Activated CD4-positive, alpha-beta T cell treated with anti-CD3 and anti-CD28 coated beads for 36 hours (primary cell): ENCODE data around the gene GRM1. TPM values are rescaled to one million over a fixed set of nuclear protein-coding genes. Genes with fewer than 3 reads are reported as not detected.

Source experiments
- ATAC-seq: fragments of 200-7000 bp; cut with Tn5 transposase; one replicate; pipeline ENCODE4 v1.10.0; 2021; ENCODE audit warnings: mild to moderate bottlenecking, moderate library complexity
- CTCF ChIA-PET: fragments of 350-600 bp; sonication (Branson Sonifier 250); formaldehyde crosslinking; loops from one replicate; lab custom pipeline; 2021; ENCODE audit warnings: antibody characterized with exemption; lab: Charles Lee
- POLR2A ChIA-PET: fragments of 350-600 bp; sonication (Branson Sonifier 250); formaldehyde crosslinking; loops from one replicate; lab custom pipeline; 2021; ENCODE audit warnings: antibody characterized with exemption, inconsistent platforms; lab: Charles Lee
- DNase-seq: peaks from one replicate; pipeline ENCODE4 v3.0.0-alpha.2; 2020
- H3K27ac Mint-ChIP-seq: one replicate; pipeline ENCODE4 v1.8.0; 2021; ENCODE audit warnings: mixed read lengths
- H3K27me3 Mint-ChIP-seq: one replicate; pipeline ENCODE4 v1.8.0; 2021; ENCODE audit warnings: mixed read lengths
- H3K36me3 Mint-ChIP-seq: one replicate; pipeline ENCODE4 v1.8.0; 2021; ENCODE audit warnings: low read depth, mixed read lengths
- H3K4me1 Mint-ChIP-seq: one replicate; pipeline ENCODE4 v1.8.0; 2021; ENCODE audit warnings: mixed read lengths
- H3K4me3 Mint-ChIP-seq: one replicate; pipeline ENCODE4 v1.8.0; 2021; ENCODE audit warnings: mild to moderate bottlenecking, moderate library complexity, mixed read lengths
- H3K9me3 Mint-ChIP-seq: one replicate; pipeline ENCODE4 v1.8.0; 2021; ENCODE audit warnings: low read depth, mixed read lengths
- intact Hi-C, 2 experiments: fragments of 100-400 bp; cut with DNase I in 1 of 2; cut with micrococcal nuclease in 1 of 2; formaldehyde crosslinking; loops; one replicate each; pipeline versions ENCODE4 v1.14.2 to v1.15.1; 2022 to 2024; cut with DNase I, micrococcal nuclease
- total RNA-seq, 2 experiments: library from RNA; stranded (reverse); gene quantifications; one replicate each; pipeline ENCODE4 v1.2.3, GENCODE V29; 2021

Gene GRM1
- total RNA-seq, 2 experiments from 2014 or later, result not detected

DNA sequence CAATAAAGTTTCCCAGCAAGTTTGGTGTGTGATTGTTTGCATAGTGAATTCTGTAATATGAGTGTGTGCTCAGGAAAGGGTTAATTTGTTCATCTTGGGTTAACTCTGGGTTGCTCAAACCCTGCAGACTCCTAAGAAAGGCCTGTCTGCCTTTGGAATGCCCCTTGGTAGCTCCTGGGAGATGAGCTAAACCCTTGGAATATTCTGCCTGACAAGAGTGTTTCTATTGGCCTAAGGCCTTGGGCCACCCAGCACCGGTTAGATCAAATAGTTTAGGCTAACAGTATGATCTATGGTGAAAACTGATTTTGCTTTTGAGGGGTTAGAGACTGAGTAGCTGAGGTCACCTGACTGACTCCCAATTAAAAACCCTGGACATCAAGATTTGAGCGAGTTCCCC lies 248.3 kb downstream of the GRM1 start:
- no peaks in the 10 kb centered on the region for H3K36me3 Mint-ChIP-seq
- intact Hi-C loops, result no loop called here
- ATAC-seq (no peak), DNase-seq (no peak)
- CTCF ChIA-PET, result no interaction called here
- H3K27me3 Mint-ChIP-seq, result no peaks in the 10 kb centered on the region
- no peak overlapping the region for H3K4me3 Mint-ChIP-seq
- H3K4me1 Mint-ChIP-seq, result no peaks in the 10 kb centered on the region
- POLR2A ChIA-PET, result no interaction called here
- no peak overlapping the region for H3K27ac Mint-ChIP-seq
- no peaks in the 10 kb centered on the region for H3K9me3 Mint-ChIP-seq

DNA sequence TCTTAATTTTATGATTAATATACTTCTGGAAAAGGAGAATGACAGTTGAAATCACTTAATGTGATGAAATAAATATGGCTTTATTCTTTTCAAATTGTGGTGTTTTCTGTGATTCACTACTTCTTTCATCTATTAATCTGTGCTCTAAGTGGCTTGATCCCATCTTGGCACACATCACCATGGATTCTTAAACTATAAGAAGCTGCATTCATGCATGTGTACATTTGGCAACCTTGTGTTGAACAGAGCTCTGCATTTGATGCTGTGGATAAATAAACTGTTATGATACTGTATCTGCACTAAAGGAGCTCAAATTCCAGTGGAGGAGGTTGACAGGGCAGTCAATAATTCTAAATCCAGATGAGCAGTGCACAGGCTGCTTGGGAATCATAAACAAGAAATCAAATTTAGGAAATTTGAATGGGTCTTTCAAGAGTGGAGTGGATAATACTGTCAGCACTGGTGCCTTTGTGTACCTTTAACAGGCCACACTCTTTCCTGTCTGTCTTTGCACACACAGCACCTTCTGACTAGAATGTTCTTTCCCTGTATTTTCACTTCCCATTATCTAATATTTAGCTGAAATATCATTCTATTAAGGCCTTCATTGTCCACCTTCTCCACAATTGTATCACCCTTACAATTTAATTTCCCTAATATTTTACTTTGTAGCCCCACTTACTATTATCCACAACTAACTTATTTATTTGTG lies 252.9 kb downstream of the GRM1 start:
- H3K36me3 Mint-ChIP-seq, result no peaks in the 10 kb centered on the region
- intact Hi-C loops, result no loop called here
- no peaks in the 10 kb centered on the region for H3K4me1 Mint-ChIP-seq
- no peak overlapping the region for H3K4me3 Mint-ChIP-seq
- no peaks in the 10 kb centered on the region for H3K27me3 Mint-ChIP-seq
- DNase-seq (no peak), ATAC-seq (no peak)
- H3K27ac Mint-ChIP-seq, result no peak overlapping the region
- POLR2A ChIA-PET, result no interaction called here
- CTCF ChIA-PET, result no interaction called here
- H3K9me3 Mint-ChIP-seq, result no peaks in the 10 kb centered on the region

DNA sequence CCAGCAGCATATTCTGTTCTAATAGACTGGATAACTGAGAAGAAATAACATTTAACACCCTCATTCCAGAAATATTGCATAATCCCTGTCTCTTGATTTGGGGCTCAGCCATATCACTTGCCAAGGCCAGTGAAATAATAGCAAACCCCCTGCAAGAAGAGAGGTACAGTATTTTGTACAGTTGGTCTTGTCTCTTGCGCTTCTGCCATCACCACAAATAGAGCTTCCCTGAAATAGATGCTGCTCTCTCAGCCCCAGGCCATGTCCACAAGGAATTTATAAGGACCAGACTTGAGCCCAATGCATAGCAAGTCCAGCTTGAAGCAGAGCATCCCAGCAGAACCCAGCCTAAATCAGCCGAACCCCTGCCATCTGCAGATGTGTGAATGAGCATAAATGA lies 254.0 kb downstream of the GRM1 start:
- Mint-ChIP-seq H3K36me3 (no peaks in the 10 kb centered on the region), H3K4me3 (no peak overlapping the region), H3K27me3 (peaks cover under 1% of the 10 kb centered on the region), H3K27ac (no peak overlapping the region), H3K9me3 (no peaks in the 10 kb centered on the region), H3K4me1 (no peaks in the 10 kb centered on the region)
- ChIA-PET POLR2A (no interaction called here), CTCF (no interaction called here)
- no peak for ATAC-seq
- DNase-seq, result no peak
- intact Hi-C loops, result no loop called here

DNA sequence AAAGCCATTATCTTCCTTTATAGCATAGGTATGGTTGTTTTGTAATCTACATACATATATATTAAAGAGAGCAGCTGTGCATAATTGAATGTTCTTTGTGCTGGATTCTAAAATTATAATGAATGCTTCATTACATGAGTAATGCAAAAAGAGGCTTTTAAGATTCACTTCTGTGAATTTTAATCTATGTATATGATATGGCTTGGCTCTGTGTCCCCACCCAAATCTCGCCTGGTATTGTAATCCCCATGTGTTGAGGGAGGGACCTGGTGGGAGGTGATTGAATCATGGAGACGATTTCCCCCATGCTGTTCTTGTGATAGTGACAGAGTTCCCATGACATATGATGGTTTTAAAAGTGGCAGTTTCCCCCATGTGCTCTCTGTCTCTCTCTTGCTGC lies 255.4 kb downstream of the GRM1 start:
- intact Hi-C loops, result no loop called here
- H3K27ac Mint-ChIP-seq, result no peak overlapping the region
- H3K27me3 Mint-ChIP-seq, result peaks cover 2% of the 10 kb centered on the region
- H3K4me1 Mint-ChIP-seq, result no peaks in the 10 kb centered on the region
- H3K36me3 Mint-ChIP-seq, result no peaks in the 10 kb centered on the region
- DNase-seq (no peak), ATAC-seq (no peak)
- ChIA-PET POLR2A (no interaction called here), CTCF (no interaction called here)
- no peaks in the 10 kb centered on the region for H3K9me3 Mint-ChIP-seq
- no peak overlapping the region for H3K4me3 Mint-ChIP-seq

DNA sequence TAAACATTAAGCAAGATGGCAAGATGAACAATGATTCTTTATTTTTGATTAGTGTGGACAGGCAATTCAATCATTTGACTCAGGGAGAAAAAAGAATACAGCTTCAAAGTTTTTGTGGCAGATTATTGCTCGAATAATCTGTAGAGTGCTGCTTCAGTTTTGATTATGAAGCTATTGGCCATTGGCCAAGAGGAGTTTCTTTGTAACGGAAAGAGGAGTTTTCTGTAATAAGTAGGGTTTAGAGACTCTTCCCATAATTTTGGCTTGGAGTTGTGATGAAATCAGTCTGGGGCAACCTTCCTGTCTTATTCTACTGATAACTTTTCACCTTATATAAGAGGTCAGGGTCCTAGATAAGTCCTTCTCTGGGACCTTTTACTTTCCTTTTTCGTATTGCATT lies 258.1 kb downstream of the GRM1 start:
- ATAC-seq (no peak), DNase-seq (no peak)
- Mint-ChIP-seq H3K9me3 (no peaks in the 10 kb centered on the region), H3K27ac (no peak overlapping the region), H3K27me3 (peaks cover 6% of the 10 kb centered on the region), H3K36me3 (no peaks in the 10 kb centered on the region), H3K4me3 (no peak overlapping the region), H3K4me1 (no peaks in the 10 kb centered on the region)
- CTCF ChIA-PET, result no interaction called here
- POLR2A ChIA-PET, result no interaction called here
- intact Hi-C loops, result no loop called here

DNA sequence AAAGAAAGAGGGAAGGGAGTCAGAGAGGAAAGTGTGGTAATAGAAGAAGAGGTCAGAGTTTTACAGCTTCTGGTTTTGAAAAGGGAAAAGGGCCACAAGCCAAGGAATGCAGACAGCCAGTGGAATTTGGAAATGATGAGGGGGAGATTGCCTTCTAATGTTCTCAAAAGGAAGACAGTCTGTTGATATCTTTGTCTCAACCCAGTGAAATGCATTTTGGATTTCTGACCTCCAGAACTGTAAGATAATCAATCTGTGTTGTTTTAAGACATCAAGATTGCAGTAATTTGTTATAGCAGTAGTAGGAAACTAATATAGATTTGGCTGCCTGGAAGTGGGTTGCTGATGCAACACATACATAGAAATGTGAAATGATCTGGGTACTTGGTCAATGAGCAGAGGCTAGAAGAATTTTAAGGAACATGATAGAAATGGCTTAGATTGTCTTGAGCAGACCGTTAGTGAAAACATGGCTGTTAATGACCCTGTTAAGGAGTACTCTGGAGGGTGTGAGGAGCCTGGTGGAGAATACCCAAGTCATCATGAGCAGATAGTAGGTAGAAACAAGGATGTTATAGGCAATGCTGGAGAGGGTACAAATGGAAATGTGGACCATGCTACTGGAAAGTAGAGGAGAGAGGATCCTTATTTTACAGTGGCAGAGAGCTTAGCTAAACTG lies 259.0 kb downstream of the GRM1 start:
- Mint-ChIP-seq H3K36me3 (no peaks in the 10 kb centered on the region), H3K4me1 (no peaks in the 10 kb centered on the region), H3K27ac (no peak overlapping the region), H3K4me3 (no peak overlapping the region), H3K27me3 (peaks cover 6% of the 10 kb centered on the region), H3K9me3 (no peaks in the 10 kb centered on the region)
- POLR2A ChIA-PET, result no interaction called here
- no peak for ATAC-seq
- CTCF ChIA-PET, result no interaction called here
- DNase-seq, result no peak
- intact Hi-C loops, result no loop called here

DNA sequence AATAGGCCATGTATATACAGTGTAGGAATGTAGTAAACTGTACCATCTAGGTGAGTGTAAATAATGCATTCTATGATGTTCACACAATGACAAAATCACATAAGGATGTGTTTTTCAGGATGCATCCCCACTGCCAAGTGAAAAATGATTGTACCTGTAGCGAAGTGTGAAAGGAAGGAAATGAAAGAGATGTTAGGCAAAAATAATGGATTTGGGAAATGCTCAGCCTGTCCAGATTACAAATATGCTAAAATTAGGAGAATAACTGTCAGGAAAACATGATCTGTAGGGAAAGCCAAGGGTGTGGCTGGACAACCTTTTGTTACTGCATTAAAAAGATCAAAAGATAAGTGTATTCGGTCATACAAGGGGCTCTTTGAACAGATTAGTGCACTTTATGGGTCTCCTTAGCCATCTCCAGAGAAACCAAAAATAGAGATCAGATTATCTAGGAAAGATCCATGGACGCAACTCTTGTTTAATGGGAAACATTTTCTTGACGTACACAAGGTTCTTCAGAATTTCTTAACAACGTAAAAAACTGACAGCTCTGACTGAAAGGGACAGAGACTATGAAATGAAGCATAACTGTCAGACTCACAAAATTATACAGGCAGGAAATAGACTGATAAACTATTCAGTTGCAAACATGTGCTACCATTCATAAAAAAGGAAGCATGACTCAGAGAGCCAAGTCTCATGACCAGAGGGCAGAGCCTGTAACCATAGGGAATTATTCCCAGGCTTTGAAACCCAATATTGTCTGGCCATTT lies 261.1 kb downstream of the GRM1 start:
- Mint-ChIP-seq H3K4me1 (no peaks in the 10 kb centered on the region), H3K9me3 (no peaks in the 10 kb centered on the region), H3K27ac (no peak overlapping the region), H3K36me3 (no peaks in the 10 kb centered on the region), H3K27me3 (peaks cover 6% of the 10 kb centered on the region), H3K4me3 (no peak overlapping the region)
- no peak for DNase-seq
- intact Hi-C loops, result no loop called here
- ChIA-PET POLR2A (no interaction called here), CTCF (interaction anchor here (0.6 kb wide), 1 partner anchor 70 kb away, joined by 3 read pairs; no protein-coding TSS in a partner anchor)
- no peak for ATAC-seq

DNA sequence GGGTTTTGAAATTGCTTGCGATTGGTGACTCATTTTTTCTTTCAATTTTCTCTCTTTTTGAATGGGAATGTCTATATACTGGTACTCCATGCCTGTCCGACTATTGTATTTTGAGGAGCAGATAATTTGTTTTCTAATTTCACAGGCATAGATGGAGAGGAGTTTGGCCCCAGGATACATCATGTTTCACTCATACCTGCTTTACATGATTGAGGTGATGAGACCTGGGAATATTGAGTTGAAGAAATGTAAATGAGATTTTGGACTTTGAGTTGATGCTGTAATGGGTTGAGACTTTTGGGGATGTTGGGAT lies 261.7 kb downstream of the GRM1 start:
- ChIA-PET CTCF (no interaction called here), POLR2A (no interaction called here)
- no peak overlapping the region for H3K27ac Mint-ChIP-seq
- no peak overlapping the region for H3K4me3 Mint-ChIP-seq
- DNase-seq (no peak), ATAC-seq (no peak)
- no peaks in the 10 kb centered on the region for H3K9me3 Mint-ChIP-seq
- intact Hi-C loops, result no loop called here
- no peaks in the 10 kb centered on the region for H3K36me3 Mint-ChIP-seq
- H3K4me1 Mint-ChIP-seq, result no peaks in the 10 kb centered on the region
- peaks cover 6% of the 10 kb centered on the region for H3K27me3 Mint-ChIP-seq

DNA sequence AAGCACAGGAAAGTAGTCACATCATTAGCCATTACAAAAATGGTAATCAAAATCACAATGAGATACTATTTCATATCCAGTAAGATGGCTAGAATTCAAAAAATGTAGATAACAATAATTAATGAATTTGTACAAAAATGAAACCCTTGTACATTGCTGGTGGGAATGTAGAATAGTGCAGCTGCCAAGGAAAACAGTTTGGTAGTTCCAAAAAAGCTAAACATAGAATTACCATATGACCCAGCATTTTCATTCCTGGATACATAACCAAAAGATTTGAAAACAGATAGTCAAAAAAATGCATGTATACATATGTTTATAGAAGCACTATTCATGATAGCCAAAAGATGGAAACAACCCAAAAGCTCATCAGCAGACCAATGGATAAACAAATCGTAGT lies 263.6 kb downstream of the GRM1 start:
- intact Hi-C loops, result no loop called here
- H3K9me3 Mint-ChIP-seq, result no peaks in the 10 kb centered on the region
- POLR2A ChIA-PET, result no interaction called here
- H3K27me3 Mint-ChIP-seq, result peaks cover 8% of the 10 kb centered on the region
- no peaks in the 10 kb centered on the region for H3K36me3 Mint-ChIP-seq
- H3K4me3 Mint-ChIP-seq, result no peak overlapping the region
- CTCF ChIA-PET, result no interaction called here
- H3K27ac Mint-ChIP-seq, result no peak overlapping the region
- ATAC-seq (no peak), DNase-seq (no peak)
- no peaks in the 10 kb centered on the region for H3K4me1 Mint-ChIP-seq

DNA sequence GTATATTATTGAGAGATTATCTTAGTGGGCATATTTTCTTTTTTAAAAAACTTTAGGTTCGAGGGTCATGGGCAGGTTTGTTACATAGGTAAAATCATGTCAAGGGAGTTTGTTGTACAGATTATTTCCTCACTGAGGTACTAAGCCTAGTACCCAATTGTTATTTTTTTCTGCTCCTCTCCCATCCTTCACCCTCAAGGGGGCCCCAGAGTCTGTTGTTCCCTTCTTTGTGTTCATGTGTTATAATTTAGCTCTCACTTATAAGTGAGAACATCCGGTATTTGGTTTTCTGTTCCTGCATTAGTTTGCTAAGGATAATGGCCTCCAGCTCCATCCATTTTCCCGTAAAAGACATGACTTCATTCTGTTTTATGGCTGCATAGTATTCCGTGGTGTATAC lies 266.8 kb downstream of the GRM1 start:
- no peak for DNase-seq
- intact Hi-C loops, result no loop called here
- H3K27me3 Mint-ChIP-seq, result peaks cover 2% of the 10 kb centered on the region
- ATAC-seq, result no peak
- no peaks in the 10 kb centered on the region for H3K9me3 Mint-ChIP-seq
- POLR2A ChIA-PET, result no interaction called here
- H3K36me3 Mint-ChIP-seq, result no peaks in the 10 kb centered on the region
- H3K4me3 Mint-ChIP-seq, result no peak overlapping the region
- no peak overlapping the region for H3K27ac Mint-ChIP-seq
- no peaks in the 10 kb centered on the region for H3K4me1 Mint-ChIP-seq
- CTCF ChIA-PET, result no interaction called here

DNA sequence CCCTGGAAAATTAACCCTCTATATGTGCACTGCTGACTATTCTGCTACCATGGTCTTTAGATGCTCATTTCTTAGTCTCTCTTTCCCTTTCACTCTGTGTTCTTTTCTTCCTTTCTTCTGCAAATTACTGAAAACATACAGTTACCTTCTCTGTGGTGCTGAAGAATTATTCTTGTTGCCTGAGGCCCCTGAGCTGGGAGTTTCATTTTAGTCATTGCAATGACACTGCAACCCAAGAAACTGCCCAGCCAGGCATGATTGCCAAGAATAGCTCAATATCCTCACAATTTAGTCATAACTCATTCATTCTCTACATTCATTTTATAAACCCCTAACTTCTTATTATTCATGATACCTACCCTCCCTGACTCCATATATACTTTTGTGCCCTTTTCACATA lies 269.0 kb downstream of the GRM1 start:
- peaks cover 2% of the 10 kb centered on the region for H3K27me3 Mint-ChIP-seq
- no peak overlapping the region for H3K4me3 Mint-ChIP-seq
- intact Hi-C loops, result no loop called here
- no peaks in the 10 kb centered on the region for H3K9me3 Mint-ChIP-seq
- no peak for DNase-seq
- ATAC-seq, result no peak
- POLR2A ChIA-PET, result no interaction called here
- CTCF ChIA-PET, result interaction anchor here (0.5 kb wide), 1 partner anchor 560 kb away, joined by 3 read pairs; no protein-coding TSS in a partner anchor
- H3K4me1 Mint-ChIP-seq, result no peaks in the 10 kb centered on the region
- no peak overlapping the region for H3K27ac Mint-ChIP-seq
- H3K36me3 Mint-ChIP-seq, result no peaks in the 10 kb centered on the region

DNA sequence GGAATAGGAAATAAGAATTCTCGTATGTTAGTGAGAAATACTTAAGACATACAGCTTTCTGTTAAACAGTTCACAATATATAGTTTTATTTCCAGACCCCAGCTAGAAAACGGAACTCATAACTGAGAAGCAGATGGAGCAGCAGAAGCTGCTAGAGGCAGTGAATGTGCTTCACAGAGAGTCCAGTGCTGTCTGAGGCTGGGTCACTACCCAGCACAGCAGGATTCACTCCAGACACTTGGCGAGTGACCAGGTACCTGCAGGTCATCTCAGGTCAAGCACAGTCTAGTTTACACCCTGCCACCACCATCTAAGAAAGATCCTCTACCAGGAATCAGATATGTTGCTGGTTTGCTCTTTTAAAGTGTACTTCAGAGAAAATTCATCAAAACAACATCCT lies 271.7 kb downstream of the GRM1 start:
- intact Hi-C loops, result no loop called here
- Mint-ChIP-seq H3K36me3 (no peaks in the 10 kb centered on the region), H3K9me3 (no peaks in the 10 kb centered on the region), H3K27me3 (peaks cover 2% of the 10 kb centered on the region), H3K4me3 (no peak overlapping the region), H3K4me1 (no peaks in the 10 kb centered on the region), H3K27ac (no peak overlapping the region)
- ChIA-PET CTCF (no interaction called here), POLR2A (no interaction called here)
- ATAC-seq, result no peak
- no peak for DNase-seq
